Metanephros (tissue), 1 donor: ENCODE measurements around the gene LYRM9. TPM values are rescaled to one million over a fixed set of nuclear protein-coding genes. Genes with fewer than 3 reads are reported as not detected.

Source experiments
- total RNA-seq: library from RNA; depleted of rRNA; stranded (reverse); fragments of >200 nt; gene quantifications from one replicate; pipeline ENCODE4 v1.2.3, GENCODE V29; 2014

The LYRM9 gene
- total RNA-seq: 18.2 TPM

DNA sequence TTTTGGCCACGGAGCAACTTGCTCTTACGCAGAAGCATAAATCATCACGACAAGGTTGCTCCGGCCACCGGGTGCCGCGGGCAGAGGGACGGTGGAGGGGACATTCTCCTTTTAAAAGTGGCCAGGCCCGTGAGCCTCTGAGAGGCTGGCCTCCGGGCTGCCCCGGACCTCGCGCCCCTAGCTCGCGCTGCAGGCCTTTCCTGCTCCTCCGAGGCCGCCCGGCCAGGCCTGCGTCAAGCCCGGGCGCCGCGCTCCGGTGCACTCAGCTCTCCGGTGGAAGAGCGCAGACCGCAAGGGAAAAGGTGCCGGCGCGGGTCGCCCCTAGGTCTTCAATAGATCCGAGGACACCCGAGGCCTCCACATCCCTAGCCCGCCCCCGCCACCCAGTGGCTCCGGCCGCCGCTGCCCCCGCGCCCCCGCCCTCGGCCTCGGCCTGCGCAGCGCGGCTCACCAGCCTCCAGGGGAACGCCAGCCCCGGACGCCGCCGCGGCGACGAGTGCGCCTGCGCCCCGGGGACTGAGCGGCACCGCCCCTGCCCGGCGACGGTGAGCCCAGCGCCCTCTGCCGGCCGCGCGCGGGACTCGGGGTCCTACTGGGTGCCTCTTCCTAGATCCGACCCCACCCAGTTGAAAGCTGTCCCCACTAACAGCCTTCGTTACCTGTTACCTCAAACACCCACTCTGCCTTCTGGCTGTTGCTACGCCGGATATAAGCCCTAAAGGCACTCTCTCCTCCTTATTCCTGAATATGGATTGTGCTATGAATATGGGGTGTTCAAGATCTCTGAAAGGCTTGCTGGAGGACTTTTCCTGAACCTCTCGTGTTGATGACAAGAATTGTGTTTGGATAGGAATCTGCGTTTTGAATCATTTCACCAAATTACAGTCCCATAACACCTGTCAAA, at the start of gene LYRM9:
LYRM9 (minus strand) TSS at position 500 of the 904 bp plus-strand sequence. CDS start 10,671 bp downstream, outside the sequence.

Other genes starting within 250 kb of the LYRM9 start
- gene NOS2, start 92.8 kb downstream of the LYRM9 start, total RNA-seq: 2.3 TPM
- 46.9 TPM for gene NLK, start 149.3 kb upstream of the LYRM9 start, total RNA-seq